H4 (cell line): Measurements from ENCODE around the gene ACOXL. TPM values are rescaled to one million over a fixed set of nuclear protein-coding genes. Genes with fewer than 3 reads are reported as not detected.
"Not testable (repeated sequence)": the region's sequence is repeated elsewhere in the genome, so short reads cannot be mapped to it uniquely, and the experiment has no call there.

ENCODE experiments used
- DNase-seq: peaks from one replicate; pipeline ENCODE4 v3.0.0-alpha.2; 2015; ENCODE audit warnings: low spot score
- total RNA-seq: library from RNA; depleted of rRNA; stranded (reverse); fragments of >200 nt; shearing (Covaris generic); gene quantifications from 2 replicates; pipeline ENCODE4 v1.2.3, GENCODE V29; 2014

The ACOXL gene
- total RNA-seq, 1 experiment from 2014 or later: not detected

GRCh38 chr2:110854355-110855081 is 122.1 kb downstream of the ACOXL start:
- no peak for DNase-seq

GRCh38 chr2:110855841-110856240 is 123.5 kb downstream of the ACOXL start:
- not testable (repeated sequence) for DNase-seq

GRCh38 chr2:110858135-110858725 is 125.9 kb downstream of the ACOXL start:
- DNase-seq: no peak

GRCh38 chr2:110858993-110859701 is 126.8 kb downstream of the ACOXL start:
- no peak for DNase-seq

GRCh38 chr2:110860630-110861029 is 128.3 kb downstream of the ACOXL start:
- no peak for DNase-seq

- DNase-seq: no peak
These were observed 129.4 kb downstream of the ACOXL start for GRCh38 chr2:110861616-110862260.

- no peak for DNase-seq
These were observed 131.4 kb downstream of the ACOXL start for GRCh38 chr2:110863726-110864125.

GRCh38 chr2:110864176-110864575 is 131.8 kb downstream of the ACOXL start:
- DNase-seq: no peak

GRCh38 chr2:110864731-110865130 is 132.4 kb downstream of the ACOXL start:
- DNase-seq: no peak

GRCh38 chr2:110865188-110865587 is 132.8 kb downstream of the ACOXL start:
- no peak for DNase-seq

GRCh38 chr2:110866045-110866444 is 133.7 kb downstream of the ACOXL start:
- DNase-seq: no peak

- no peak for DNase-seq
These were observed 134.1 kb downstream of the ACOXL start for GRCh38 chr2:110866466-110866865.

- DNase-seq: no peak
These were observed 134.7 kb downstream of the ACOXL start for GRCh38 chr2:110867078-110867477.

GRCh38 chr2:110868971-110869370 is 136.6 kb downstream of the ACOXL start:
- no peak for DNase-seq

GRCh38 chr2:110869472-110870446 is 137.4 kb downstream of the ACOXL start:
- DNase-seq: peak; percentile 86

GRCh38 chr2:110870545-110870944 is 138.2 kb downstream of the ACOXL start:
- no peak for DNase-seq

GRCh38 chr2:110871637-110872036 is 139.3 kb downstream of the ACOXL start:
- DNase-seq: no peak

- no peak for DNase-seq
These were observed 140.1 kb downstream of the ACOXL start for GRCh38 chr2:110872521-110872920.

- DNase-seq: no peak
These were observed 140.7 kb downstream of the ACOXL start for GRCh38 chr2:110873056-110873502.

GRCh38 chr2:110873597-110874452 is 141.5 kb downstream of the ACOXL start:
- DNase-seq: no peak
